NCI-H1694 (cell line): ENCODE measurements around the gene ELP1.
"Not testable (repeated sequence)": the region's sequence is repeated elsewhere in the genome, so short reads cannot be mapped to it uniquely, and the experiment has no call there.

ENCODE experiments used
- DNase-seq: peaks from one replicate; lab custom pipeline; 2025; lab: John Stamatoyannopoulos, UW

ELP1 gene

DNA sequence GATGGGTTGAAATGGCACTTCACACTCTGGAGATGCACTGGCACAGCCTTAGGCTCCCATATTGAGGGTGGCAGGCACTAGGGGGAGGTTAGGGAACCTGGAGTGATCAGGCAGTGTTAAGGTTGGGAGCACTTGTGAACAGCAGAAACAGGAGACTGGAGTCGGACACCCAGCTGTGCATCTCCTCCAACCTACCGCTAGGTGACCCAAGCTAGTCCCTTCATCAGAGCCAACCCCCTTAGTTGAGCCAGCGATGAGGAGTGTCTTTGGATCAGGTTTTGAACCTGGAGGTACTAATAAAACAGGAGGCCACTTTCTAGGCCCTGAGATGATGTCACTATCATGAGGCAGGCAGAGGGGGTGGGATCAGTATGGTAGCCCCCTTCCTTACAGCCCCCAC is 79.8 kb downstream of the ELP1 start:
- no peak for DNase-seq

- DNase-seq: no peak
Measured at GRCh38 chr9:108852079-108852478, 81.8 kb downstream of the ELP1 start.

- no peak for DNase-seq
Measured at GRCh38 chr9:108851138-108851537, 82.8 kb downstream of the ELP1 start.

DNA sequence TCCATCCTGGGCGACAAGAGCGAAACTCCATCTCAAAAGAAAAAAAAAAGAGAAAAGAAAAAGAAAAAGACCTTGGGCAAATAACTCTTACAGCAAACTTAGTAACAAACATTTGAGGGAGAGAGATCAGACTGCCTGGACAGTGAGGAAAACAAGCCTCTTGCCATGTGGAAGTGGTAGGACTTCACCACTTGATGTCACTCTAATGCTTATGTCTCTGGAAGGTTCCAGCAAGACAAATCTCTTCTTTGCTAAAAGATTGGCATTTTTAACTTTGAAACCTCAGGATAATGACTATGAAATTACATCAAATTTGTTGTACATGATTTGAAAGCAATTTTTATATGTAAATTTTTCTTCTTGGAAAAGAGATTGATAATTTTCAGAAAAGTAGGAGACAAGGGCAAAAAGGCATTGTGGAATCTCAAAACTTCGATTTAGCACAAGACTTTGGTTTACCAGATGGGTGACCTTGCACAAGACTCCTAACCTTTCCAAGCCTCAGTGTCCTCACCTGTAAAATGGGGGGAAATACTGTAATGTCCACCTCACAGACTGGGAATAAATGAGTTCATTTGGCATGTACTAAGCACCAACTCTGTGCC is 83.5 kb downstream of the ELP1 start:
- DNase-seq: no peak

GRCh38 chr9:108848296-108848695 is 85.6 kb downstream of the ELP1 start:
- DNase-seq: not testable (repeated sequence)

DNA sequence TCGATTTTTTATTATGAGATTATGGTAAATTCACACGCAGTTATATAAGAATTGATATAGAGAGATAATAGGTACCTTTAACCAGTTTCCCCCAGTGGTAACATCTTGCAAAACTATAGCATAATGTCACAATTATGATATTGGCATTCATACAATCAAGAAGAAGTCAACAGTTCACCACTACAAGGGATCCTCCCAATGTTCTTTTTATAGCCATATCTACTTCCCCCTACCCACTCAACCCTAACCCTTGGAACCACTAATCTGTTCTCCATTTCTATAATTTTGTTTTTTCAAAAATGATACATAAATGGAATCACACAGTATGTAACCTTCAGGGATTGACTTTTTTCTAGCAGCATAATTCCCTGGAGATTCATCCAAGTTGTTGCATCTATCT is 88.0 kb downstream of the ELP1 start:
- no peak for DNase-seq

DNA sequence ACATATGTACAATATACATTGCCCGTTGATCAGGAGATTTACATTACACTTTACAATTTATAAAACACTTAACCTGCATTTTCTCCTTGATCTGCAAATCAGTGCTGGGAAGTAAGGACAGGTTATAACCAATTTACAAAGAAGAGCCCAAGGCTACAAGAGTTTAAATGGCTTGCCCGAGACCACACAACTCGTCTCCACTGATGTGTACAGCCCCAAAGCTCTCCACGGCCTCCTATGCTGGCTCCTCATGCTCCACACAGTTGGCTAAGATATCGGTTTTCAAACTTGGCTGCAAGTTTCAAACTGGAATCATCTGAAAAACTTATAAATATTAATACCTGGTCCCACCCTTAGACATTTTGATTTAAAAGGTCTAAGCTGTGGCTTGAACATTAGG is 88.4 kb downstream of the ELP1 start:
- no peak for DNase-seq

DNA sequence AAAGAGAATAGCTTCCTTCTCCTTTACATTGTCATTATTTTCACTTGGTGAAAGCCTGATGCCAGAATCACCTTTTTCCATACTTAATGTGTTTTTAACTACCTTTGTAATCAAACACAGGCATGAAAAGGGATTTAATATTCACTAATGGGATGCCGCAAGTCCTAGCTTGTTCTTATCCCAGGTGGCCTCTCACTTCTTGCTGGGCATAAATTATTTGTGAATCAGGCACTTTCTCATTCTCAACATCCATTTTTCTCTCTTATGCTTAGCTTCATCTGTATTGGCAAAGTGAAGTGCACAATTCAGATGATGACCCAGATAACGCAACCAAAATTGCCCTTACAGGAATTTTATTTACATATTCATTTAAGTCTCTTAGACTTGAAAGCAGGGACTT is 89.1 kb downstream of the ELP1 start:
- no peak for DNase-seq

GRCh38 chr9:108844391-108844790 is 89.5 kb downstream of the ELP1 start:
- no peak for DNase-seq

GRCh38 chr9:108842610-108843295 is 91.2 kb downstream of the ELP1 start:
- DNase-seq: no peak

- not testable (repeated sequence) for DNase-seq
Measured at GRCh38 chr9:108839561-108839960, 94.4 kb downstream of the ELP1 start.

DNA sequence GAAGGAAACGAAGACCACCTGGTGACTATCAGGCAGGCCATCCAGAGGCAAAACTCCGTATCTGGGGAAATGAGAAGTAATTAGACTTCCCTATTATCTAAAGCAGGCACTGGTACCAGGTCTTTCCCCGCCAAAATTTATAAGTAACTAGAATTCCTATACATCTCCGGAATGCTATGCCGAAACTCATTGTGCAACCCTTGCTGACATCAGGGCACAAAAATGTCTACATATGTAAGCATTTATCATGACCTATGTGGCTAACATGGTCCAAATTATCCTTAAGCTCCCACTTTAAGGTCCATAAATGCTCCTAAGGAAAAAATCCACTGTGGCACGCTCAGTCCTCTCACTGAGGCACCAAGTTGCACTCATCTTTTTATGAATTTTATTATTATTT is 95.9 kb downstream of the ELP1 start:
- no peak for DNase-seq

DNA sequence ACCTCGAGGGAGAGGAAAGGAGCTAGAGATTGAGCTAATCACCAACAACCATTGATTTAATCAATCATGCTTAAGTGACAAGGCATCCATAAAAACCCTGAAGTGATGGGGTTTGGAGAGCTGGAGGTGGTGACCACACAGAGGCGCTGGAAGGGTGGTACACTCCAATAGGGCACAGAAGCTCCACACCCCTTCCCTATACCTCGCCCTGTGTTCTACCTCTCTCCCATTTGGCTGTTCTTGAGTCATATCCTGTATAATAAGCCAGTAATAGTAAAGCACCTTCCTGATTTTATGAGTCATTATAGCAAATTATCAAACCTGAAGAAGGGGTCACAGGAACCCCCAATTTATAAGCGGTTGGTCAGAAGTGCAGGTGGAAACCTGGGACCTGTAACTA is 96.4 kb downstream of the ELP1 start:
- no peak for DNase-seq

DNA sequence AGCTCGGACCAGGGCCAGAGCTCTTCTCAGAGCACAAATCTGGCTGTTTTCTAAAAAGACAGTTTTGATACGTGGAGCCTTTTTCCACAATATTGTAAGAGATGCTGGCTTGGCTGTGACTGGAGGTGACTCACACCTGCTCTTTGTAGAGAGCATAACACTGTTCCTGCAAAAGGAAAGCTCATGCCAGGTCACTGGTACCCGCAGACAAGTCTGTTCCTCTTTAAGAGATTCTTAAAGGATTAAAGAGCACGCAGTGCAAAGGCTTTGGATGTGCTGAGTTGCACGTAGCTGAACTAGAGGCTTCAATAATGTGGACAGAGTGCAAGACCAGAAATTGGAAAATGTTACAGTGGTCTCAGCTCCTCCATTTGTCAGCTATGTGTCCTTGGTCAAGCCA is 97.1 kb downstream of the ELP1 start:
- no peak for DNase-seq

- no peak for DNase-seq
Measured at GRCh38 chr9:108836319-108836718, 97.6 kb downstream of the ELP1 start.

- DNase-seq: no peak
Measured at GRCh38 chr9:108835831-108836230, 98.1 kb downstream of the ELP1 start.

DNA sequence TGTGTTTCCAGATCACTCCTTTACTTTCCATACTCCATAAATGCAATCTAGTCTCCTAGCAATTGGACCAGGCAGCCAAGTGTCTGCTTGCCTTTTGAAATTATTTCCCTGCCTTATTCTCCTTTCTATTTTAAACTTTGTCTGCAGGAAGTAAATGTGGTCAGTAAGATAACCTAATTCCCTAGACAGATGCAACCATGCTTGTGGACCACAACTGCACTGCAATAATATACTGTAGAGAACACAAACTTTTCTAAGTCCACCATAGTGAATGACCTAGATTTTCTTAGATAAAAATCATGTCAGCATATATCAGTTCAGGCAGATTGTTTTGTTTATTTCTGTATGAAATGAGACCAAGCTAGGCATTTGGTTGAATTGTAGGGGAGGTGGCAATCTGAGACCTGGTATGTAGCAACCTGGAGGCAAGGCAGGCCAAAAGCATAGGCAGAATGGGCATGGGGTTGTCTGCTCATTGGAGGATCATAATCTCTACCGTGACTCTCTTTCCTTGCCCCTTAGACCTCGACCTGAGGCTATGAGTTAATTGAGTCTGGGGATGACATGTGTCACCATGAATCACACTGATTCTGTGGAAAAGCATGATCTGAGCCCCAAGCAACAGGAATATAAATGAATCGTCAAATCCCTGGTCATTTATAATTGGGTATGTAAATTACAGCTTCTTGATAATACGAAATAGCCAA is 98.8 kb downstream of the ELP1 start:
- no peak for DNase-seq

GRCh38 chr9:108832179-108832500 is 101.8 kb downstream of the ELP1 start:
- no peak for DNase-seq

- no peak for DNase-seq
Measured at GRCh38 chr9:108831496-108832178, 102.3 kb downstream of the ELP1 start.

GRCh38 chr9:108830272-108830671 is 103.7 kb downstream of the ELP1 start:
- DNase-seq: no peak

- DNase-seq: no peak
Measured at GRCh38 chr9:108823829-108824228, 110.1 kb downstream of the ELP1 start.
